Stomach (tissue), 9 donors: ENCODE results near the gene NUAK1. TPM values are rescaled to one million over a fixed set of nuclear protein-coding genes. Genes with fewer than 3 reads are reported as not detected.

Experiments
- DNase-seq, 2 donors: peaks; one replicate each; pipeline versions ENCODE4 v3.0.0 to v3.0.0-alpha.2; 2013 to 2019
- H3K27ac ChIP-seq, 5 donors: fragments of 200-600 bp in 4 of 5; sonication (generic) in 4 of 5; one replicate each; pipeline ENCODE4 v1.5.1; 2013 to 2019; ENCODE audit warnings: mild to moderate bottlenecking in 1 of 5, moderate library complexity in 1 of 5
- H3K27me3 ChIP-seq, 3 donors: fragments of 200-600 bp; sonication (generic); one replicate each; pipeline ENCODE4 v1.5.1; 2017 to 2019; ENCODE audit warnings: mixed run types in 1 of 3
- H3K36me3 ChIP-seq, 4 donors: fragments of 200-600 bp; sonication (generic); 1 replicate in 3 of 4; 2 replicates in 1 of 4; pipeline ENCODE4 v1.5.1; 2016 to 2019
- H3K4me1 ChIP-seq, 4 donors: fragments of 200-600 bp; sonication (generic); one replicate each; pipeline ENCODE4 v1.5.1; 2016 to 2019
- H3K4me3 ChIP-seq, 4 donors: fragments of 200-600 bp; sonication (generic) in 3 of 4; one replicate each; pipeline ENCODE4 v1.5.1; 2016 to 2019; ENCODE audit warnings: mild to moderate bottlenecking in 1 of 4
- H3K9me3 ChIP-seq, 4 donors: fragments of 200-600 bp; sonication (generic); one replicate each; pipeline ENCODE4 v1.5.1; 2016 to 2019
- EP300 ChIP-seq: sonication (generic); formaldehyde crosslinking; IDR thresholded peaks from one replicate; pipeline ENCODE4 v1.6.1; 2017; ENCODE audit warnings: antibody characterized with exemption
- POLR2A ChIP-seq, 4 donors: fragments of 450-650 bp; IDR thresholded peaks; one replicate each; pipeline ENCODE4 v1.6.1; 2016; ENCODE audit warnings: antibody characterized with exemption in 4 of 4, control low read depth in 2 of 4, mild to moderate bottlenecking in 1 of 4, moderate library complexity in 1 of 4
- POLR2AphosphoS5 ChIP-seq, 3 donors: sonication (generic); formaldehyde crosslinking; IDR thresholded peaks; one replicate each; pipeline ENCODE4 v1.6.1; 2016; ENCODE audit warnings: antibody characterized with exemption in 3 of 3
- WGBS, 5 donors: extraction: QIAGEN DNeasy Blood & Tissue Kit in 3 of 5; methylation state at CpG; one replicate each; pipeline versions ENCODE4 v1.1.5 to v1.1.7; 2013 to 2018; 5-methylcytosine and 5-hydroxymethylcytosine counted together
- intact Hi-C: fragments of 100-400 bp; cut with DNase I; formaldehyde crosslinking; loops from one replicate; pipeline ENCODE4 v1.15.1; 2023; ENCODE audit warnings: low total_unique reads
- polyA plus RNA-seq, 3 donors: library from polyadenylated mRNA; stranded (reverse); fragments of 200-250 nt; gene quantifications; one replicate each; pipeline ENCODE4 v1.2.3, GENCODE V29; 2013
- total RNA-seq, 5 donors: library from RNA; depleted of rRNA; stranded (reverse); fragments of >200 nt; gene quantifications; one replicate each; pipeline versions ENCODE4 v1.1.0 to v1.2.3, GENCODE V29; 2014 to 2016
- TF ChIP-seq, protein P1 (sequence below), 7 experiments: fragments of 450-650 bp in 4 of 7; fragments of 200-600 bp in 3 of 7; sonication (generic) in 3 of 7; IDR thresholded peaks; one replicate each; pipeline ENCODE4 v1.5.1; 2016 to 2019; ENCODE audit warnings: antibody characterized with exemption in 7 of 7, control low read depth in 2 of 7, mild to moderate bottlenecking in 1 of 7
- donor health status: healthy with polysubstance abuse.
- donor health status: Bipolar disorder and iron deficiency.
- donor health status: healthy.

NUAK1 gene
- total and polyA plus RNA-seq, 8 donors = 0.58 to 79.0 (median 4.3) TPM

- Histone ChIP-seq H3K9me3 (no peaks in the 10 kb centered on the region), H3K4me3 (no peak overlapping the region), H3K4me1 (peaks cover 23 to 58% (median 37%) of the 10 kb centered on the region in 4 donors), H3K27me3 (no peaks in the 10 kb centered on the region), H3K36me3 (no peaks in the 10 kb centered on the region), H3K27ac (peak overlapping the region in 1 of 5 donors; percentile 5)
- peak in 1 of 2 donors; percentile 45 for DNase-seq
- TF ChIP-seq EP300 (no peak), POLR2AphosphoS5 (IDR thresholded peaks at IDR 0.05) (no peak)
- TF ChIP-seq, protein P1, sequence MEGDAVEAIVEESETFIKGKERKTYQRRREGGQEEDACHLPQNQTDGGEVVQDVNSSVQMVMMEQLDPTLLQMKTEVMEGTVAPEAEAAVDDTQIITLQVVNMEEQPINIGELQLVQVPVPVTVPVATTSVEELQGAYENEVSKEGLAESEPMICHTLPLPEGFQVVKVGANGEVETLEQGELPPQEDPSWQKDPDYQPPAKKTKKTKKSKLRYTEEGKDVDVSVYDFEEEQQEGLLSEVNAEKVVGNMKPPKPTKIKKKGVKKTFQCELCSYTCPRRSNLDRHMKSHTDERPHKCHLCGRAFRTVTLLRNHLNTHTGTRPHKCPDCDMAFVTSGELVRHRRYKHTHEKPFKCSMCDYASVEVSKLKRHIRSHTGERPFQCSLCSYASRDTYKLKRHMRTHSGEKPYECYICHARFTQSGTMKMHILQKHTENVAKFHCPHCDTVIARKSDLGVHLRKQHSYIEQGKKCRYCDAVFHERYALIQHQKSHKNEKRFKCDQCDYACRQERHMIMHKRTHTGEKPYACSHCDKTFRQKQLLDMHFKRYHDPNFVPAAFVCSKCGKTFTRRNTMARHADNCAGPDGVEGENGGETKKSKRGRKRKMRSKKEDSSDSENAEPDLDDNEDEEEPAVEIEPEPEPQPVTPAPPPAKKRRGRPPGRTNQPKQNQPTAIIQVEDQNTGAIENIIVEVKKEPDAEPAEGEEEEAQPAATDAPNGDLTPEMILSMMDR (IDR thresholded peaks at IDR 0.05) = no peak
- intact Hi-C loops = no loop called here
- WGBS, 5 donors = 67 to 86% (median 78%) methylated on average over 11 of the region's 11 CpGs
Observed at GRCh38 chr12:106115440-106115839, 23.3 kb downstream of the NUAK1 start.

- Histone ChIP-seq H3K4me1 (peaks cover 23 to 59% (median 41%) of the 10 kb centered on the region in 4 donors), H3K27me3 (no peaks in the 10 kb centered on the region), H3K9me3 (no peaks in the 10 kb centered on the region), H3K4me3 (no peak overlapping the region), H3K36me3 (no peaks in the 10 kb centered on the region), H3K27ac (peak overlapping the region in 4 of 5 donors; percentile 60 to 75 (median 66))
- DNase-seq = no peak
- 64 to 79% (median 72%) methylated on average over 5 of the region's 5 CpGs for WGBS, 5 donors
- intact Hi-C loops = no loop called here
- TF ChIP-seq EP300 (no peak), POLR2A (IDR thresholded peaks at IDR 0.05) (no peak), POLR2AphosphoS5 (IDR thresholded peaks at IDR 0.05) (no peak)
- TF ChIP-seq, protein P1 (IDR thresholded peaks at IDR 0.05) = no peak
Observed at GRCh38 chr12:106114447-106115068, 24.2 kb downstream of the NUAK1 start.

GRCh38 chr12:106113824-106114446 is 24.8 kb downstream of the NUAK1 start:
- H3K27me3 ChIP-seq = no peaks in the 10 kb centered on the region
- no peaks in the 10 kb centered on the region for H3K9me3 ChIP-seq
- no peaks in the 10 kb centered on the region for H3K36me3 ChIP-seq
- peaks cover 23 to 59% (median 42%) of the 10 kb centered on the region in 4 donors for H3K4me1 ChIP-seq
- H3K27ac ChIP-seq = peak overlapping the region in 4 of 5 donors; percentile 60 to 75 (median 66)
- DNase-seq = peak in 1 of 2 donors; percentile 45
- whole genome bisulfite sequencing, 5 donors = 34 to 48% (median 46%) methylated on average over 10 of the region's 10 CpGs
- TF ChIP-seq, protein P1 (IDR thresholded peaks at IDR 0.05) = no peak
- peak; percentile 54 to 67 (median 61) for TF ChIP-seq POLR2AphosphoS5 (IDR thresholded peaks at IDR 0.05)
- intact Hi-C loops = no loop called here
- H3K4me3 ChIP-seq = no peak overlapping the region

- no peak for DNase-seq
- Histone ChIP-seq H3K9me3 (no peaks in the 10 kb centered on the region), H3K4me1 (peaks cover 28 to 59% (median 44%) of the 10 kb centered on the region in 4 donors), H3K36me3 (no peaks in the 10 kb centered on the region), H3K27ac (peak overlapping the region in 4 of 5 donors; percentile 60 to 75 (median 66)), H3K27me3 (no peaks in the 10 kb centered on the region), H3K4me3 (no peak overlapping the region)
- intact Hi-C loops = no loop called here
- WGBS, 5 donors = 31 to 57% (median 41%) methylated on average over 1 of the region's 1 CpG
- TF ChIP-seq, protein P1 (IDR thresholded peaks at IDR 0.05) = no peak
- TF ChIP-seq EP300 (no peak), POLR2AphosphoS5 (IDR thresholded peaks at IDR 0.05) (no peak), POLR2A (IDR thresholded peaks at IDR 0.05) (no peak)
Observed at GRCh38 chr12:106113446-106113823, 25.3 kb downstream of the NUAK1 start.
